Activated CD4-positive, alpha-beta T cell treated with anti-CD3 and anti-CD28 coated beads, Interleukin-2, amount 50 U/mL, for 24 hours (primary cell): ENCODE data around the gene RASSF3.

Experiments
- DNase-seq, 2 donors: peaks; one replicate each; pipeline ENCODE4 v3.0.0-alpha.2; 2020; ENCODE audit warnings: low read depth in 1 of 2, low spot score in 1 of 2

The RASSF3 gene

DNA sequence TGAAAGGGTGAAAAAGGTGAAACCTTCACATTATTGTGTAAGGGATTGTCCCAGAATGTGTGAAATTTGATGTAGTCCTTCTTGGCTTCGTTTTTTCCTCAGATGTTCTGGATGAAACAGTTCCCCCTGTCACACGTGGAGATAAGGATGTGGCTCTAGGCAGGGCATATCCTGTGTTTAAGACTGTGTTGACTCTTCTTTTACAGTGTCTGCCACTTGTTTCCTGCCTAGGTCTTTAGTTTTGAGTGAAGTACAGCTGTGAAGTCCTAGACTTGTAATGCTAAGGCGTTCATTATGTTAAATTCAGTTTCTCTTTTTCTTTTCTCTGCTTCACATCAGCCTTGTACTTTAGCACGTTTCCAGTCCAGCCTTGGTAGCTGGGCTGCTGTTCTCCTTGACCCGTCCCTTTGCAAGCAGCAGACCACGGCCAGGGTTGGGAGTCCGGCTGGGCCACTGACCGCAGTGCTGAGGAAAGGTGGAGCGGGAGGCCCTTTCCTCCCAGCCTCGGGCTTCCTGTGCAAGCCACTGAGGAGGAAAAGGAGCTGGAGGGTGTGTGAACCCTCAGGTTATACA is 59.1 kb downstream of the RASSF3 start:
- DNase-seq: no peak

DNA sequence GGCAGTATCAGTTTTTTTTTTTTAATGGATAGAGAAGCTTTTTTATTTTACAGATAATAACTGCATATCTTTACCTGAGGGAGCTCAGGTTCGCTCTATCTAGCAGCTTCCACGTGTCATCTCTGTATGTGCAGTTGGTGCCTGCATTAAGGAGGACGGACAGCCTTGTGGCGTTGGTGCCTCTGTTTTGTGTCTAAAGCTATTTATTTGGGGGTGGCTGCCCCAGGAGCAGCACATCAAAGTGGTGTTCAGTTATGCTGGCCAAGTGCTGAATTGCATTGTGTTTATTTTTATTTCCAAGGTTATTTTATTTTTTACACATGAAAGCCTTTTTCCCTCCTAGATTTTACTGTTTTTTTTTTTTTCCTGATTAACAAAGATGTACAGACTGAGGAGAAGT is 59.7 kb downstream of the RASSF3 start:
- no peak for DNase-seq

- DNase-seq: no peak
Measured at GRCh38 chr12:64670919-64671639, 60.8 kb downstream of the RASSF3 start.

- no peak for DNase-seq
Measured at GRCh38 chr12:64671681-64672080, 61.4 kb downstream of the RASSF3 start.

- DNase-seq: no peak
Measured at GRCh38 chr12:64672925-64673409, 62.7 kb downstream of the RASSF3 start.

- DNase-seq: no peak
Measured at GRCh38 chr12:64673490-64674169, 63.3 kb downstream of the RASSF3 start.

DNA sequence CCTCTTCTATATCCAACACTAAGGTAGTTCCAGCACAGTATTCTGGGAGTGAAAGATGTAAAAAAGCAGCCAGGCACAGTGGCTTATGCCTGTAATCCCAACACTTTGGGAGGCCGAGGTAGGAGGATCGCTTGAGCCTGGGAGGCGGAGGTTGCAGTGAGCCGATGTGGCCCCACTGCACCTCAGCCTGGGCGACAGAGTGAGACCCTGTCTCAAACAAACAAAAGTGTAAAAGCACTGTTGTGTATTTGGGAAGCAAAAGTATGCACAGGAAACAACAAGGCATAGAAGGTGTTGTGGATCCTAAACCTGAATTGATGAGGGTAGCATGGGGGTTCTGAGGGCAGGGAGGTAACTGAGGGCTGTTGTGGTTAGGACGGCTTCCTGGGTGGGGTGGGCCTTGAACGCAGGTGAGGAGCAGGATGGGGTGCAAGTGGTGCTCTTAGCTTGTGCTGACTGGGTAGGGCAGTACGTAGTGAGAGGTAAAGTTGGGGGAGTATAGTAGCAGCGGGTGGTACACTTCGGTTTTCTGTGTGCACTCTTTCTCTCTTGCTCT is 64.2 kb downstream of the RASSF3 start:
- no peak for DNase-seq

DNA sequence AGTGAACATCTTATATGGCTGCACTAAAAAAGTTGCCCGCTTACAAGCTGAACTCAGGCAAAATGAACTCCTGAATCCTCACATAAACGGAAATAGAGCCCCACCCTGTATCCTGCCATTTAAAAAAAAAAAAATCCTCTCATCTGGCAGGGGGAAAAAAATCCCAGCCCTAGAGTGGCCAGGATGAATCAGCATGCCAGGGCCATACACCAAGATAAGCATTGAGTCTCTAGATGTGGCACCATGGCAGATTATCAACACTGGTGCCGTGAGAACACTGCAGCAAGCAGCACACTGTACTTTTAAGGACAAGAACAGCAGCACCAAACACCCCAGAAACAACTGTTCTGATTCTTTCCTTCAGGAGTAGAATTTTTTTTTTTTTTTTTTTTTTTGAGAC is 65.5 kb downstream of the RASSF3 start:
- no peak for DNase-seq

- DNase-seq: no peak
Measured at GRCh38 chr12:64678248-64678647, 68.0 kb downstream of the RASSF3 start.

DNA sequence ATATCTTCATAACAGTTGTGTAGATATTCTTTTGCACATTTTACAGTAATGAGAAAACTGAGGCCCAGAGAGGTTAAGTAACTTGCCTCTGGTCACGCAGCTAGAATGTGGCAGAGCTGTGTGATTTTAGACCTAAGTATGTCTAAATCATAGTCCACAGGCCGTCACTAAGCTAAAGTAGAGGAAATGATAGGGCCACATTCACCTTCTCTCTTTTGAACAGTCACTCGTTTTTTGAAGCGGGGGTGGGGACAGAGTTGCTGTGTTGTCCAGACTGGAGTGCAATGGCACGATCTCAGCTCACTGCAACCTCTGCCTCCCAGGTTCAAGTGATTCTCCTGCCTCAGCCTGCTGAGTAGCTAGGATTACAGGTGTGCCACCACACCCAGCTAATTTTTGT is 68.5 kb downstream of the RASSF3 start:
- DNase-seq: no peak

GRCh38 chr12:64679487-64680001 is 69.2 kb downstream of the RASSF3 start:
- no peak for DNase-seq

- no peak for DNase-seq
Measured at GRCh38 chr12:64680235-64680634, 69.9 kb downstream of the RASSF3 start.

DNA sequence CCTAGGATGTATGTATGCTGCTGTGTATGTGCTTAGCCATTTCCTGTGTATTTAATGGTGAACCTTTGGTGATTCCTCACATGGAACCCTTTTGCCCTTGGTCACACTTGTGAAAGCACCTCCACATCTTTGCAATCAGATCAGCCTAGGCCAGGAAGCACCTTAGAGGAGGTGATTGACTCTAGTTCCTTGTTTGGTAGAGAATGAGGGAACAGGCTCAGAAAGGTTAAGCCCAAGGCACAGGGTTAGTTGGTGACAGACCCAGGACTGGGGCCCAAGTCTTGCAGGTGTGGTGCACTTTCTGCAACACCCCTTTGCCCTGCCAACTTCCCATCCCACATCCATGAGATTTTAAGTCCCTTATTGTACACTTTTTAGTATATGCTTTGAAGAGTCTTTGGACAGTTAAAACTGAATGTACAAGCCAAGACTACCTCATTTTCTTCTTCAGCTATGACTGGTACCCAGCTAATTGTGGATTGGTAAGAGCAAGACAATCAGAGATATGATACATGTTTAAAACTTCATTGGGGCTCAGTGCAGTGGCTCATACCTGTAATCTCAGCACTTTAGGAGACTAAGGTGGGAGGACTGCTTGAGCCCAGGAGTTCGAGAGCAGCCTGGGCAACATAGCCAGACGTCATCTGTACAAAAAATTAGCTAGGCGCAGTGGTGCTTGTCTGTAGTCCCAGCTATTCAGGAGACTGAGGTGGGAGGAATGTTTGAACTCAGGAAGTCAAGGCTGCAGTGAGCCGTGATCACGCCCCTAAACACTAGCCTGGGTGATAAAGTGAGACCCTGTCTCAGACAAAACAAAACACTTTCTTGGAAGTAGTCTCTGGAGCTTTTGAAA is 71.1 kb downstream of the RASSF3 start:
- no peak for DNase-seq

- DNase-seq: no peak
Measured at GRCh38 chr12:64682572-64683277, 72.4 kb downstream of the RASSF3 start.

DNA sequence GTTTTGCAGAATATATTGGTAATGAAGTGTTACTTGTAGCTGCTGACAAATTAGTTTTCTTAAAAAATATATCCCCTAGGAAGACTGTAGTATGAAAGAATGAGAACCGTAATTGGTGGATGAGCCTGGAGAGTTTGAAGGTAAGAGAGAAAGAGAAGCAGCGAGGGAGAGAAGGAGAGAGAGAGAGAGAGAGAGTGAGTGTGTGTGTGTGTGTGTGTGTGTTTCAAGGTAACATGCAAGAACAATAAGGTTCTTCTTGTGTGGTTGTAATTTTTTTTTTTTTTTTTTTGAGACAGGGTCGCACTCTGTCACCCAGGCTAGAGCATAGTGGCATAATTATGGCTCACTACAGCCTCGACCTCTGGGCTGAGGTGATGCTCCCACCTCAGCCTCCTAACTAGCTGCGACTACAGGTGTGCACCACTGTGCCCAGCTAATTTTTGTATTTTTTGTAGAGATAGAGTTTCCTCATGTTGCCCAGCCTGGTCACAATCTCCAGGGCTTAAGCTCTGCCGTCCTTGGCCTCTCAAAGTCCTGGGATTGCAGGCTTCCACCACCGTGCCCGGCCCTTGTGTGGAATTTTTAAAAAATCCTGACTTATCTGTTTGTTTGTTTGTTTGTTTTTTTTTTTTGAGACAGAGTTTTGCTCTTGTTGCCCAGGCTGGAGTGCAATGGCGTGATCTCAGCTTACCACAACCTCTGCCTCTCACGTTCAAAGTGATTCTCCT is 73.7 kb downstream of the RASSF3 start:
- DNase-seq: no peak

GRCh38 chr12:64685050-64685449 is 74.8 kb downstream of the RASSF3 start:
- DNase-seq: no peak

DNA sequence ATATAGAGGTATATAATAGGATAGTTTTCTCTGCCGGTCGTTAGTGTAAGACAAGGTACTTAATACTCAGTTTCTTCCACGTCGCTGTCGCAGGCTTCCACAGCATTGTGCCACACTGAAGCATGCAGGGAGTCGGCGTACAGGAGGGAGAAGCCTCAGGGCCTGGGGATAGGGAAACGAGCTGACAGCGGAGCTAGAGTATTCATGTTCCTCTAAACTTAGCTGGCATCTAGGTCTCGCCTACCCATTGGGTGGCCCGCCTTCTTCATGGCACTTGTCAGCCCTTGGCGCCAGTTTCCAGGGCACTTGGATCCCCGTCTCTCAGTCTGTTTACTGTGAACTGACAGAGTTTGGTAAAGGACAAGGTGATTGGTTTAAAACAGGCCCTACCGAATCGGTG is 75.3 kb downstream of the RASSF3 start:
- DNase-seq: no peak

- DNase-seq: no peak
Measured at GRCh38 chr12:64687816-64688215, 77.5 kb downstream of the RASSF3 start.

- no peak for DNase-seq
Measured at GRCh38 chr12:64688219-64688618, 77.9 kb downstream of the RASSF3 start.

- DNase-seq: no peak
Measured at GRCh38 chr12:64688715-64689114, 78.4 kb downstream of the RASSF3 start.
